Endothelial cell of coronary artery (primary cell): ENCODE measurements around the gene SLC24A4. TPM values are rescaled to one million over a fixed set of nuclear protein-coding genes. Genes with fewer than 3 reads are reported as not detected.

Source experiments
- total RNA-seq: library from RNA; depleted of rRNA; stranded (reverse); fragments of >200 nt; gene quantifications from 2 replicates; pipeline ENCODE4 v1.2.3, GENCODE V29; 2014

SLC24A4 gene, protein sequence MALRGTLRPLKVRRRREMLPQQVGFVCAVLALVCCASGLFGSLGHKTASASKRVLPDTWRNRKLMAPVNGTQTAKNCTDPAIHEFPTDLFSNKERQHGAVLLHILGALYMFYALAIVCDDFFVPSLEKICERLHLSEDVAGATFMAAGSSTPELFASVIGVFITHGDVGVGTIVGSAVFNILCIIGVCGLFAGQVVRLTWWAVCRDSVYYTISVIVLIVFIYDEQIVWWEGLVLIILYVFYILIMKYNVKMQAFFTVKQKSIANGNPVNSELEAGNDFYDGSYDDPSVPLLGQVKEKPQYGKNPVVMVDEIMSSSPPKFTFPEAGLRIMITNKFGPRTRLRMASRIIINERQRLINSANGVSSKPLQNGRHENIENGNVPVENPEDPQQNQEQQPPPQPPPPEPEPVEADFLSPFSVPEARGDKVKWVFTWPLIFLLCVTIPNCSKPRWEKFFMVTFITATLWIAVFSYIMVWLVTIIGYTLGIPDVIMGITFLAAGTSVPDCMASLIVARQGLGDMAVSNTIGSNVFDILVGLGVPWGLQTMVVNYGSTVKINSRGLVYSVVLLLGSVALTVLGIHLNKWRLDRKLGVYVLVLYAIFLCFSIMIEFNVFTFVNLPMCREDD
- total RNA-seq, result under 0.01 TPM in 1 of 2 replicates, not detected in the other

DNA sequence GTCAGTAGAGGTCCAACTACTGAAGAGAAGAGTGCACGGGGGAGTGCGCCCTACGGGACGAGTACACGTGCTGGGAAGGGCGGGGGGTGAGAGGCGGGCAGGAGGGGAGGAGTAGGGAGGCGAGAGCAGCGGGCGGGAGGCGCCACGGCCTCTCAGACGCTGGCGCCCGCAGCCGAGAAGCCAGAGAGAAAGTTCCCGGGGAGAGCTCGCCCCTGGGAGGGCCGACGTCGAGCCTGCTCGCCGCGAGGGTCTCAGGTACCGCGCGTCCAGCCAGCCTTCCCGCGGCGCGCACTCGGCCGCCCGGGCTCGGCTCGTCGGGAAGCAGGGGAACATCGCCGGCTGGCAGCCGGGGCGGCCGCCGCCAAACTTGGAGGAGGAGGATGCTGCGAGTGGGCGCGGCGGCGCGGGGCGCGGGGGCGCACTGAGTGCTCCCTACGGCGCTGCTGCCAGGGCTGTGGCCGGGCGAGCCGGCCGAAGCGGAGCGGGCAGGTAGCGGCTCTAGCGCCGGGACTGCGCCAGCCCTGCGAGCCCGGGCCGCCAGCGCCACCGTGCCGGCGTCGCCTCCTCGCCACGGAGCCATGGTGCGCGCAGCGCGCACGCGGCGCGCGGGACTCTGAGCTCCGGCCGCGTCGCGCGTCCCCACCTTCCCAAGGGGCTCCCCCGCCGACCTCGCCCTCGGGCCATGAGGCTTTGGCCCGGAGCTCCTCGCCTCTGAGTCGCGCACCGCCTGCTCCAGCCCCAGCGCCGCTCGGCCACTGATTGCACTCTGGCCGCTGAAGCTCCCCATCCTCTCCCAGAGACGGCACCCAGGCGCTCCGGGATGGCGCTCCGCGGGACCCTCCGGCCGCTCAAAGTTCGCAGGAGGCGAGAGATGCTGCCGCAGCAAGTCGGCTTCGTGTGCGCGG lies at the start of gene SLC24A4:
SLC24A4 (plus strand) TSS at position 155 of the 905 bp plus-strand sequence; CDS start at position 821, 666 bp downstream.

DNA sequence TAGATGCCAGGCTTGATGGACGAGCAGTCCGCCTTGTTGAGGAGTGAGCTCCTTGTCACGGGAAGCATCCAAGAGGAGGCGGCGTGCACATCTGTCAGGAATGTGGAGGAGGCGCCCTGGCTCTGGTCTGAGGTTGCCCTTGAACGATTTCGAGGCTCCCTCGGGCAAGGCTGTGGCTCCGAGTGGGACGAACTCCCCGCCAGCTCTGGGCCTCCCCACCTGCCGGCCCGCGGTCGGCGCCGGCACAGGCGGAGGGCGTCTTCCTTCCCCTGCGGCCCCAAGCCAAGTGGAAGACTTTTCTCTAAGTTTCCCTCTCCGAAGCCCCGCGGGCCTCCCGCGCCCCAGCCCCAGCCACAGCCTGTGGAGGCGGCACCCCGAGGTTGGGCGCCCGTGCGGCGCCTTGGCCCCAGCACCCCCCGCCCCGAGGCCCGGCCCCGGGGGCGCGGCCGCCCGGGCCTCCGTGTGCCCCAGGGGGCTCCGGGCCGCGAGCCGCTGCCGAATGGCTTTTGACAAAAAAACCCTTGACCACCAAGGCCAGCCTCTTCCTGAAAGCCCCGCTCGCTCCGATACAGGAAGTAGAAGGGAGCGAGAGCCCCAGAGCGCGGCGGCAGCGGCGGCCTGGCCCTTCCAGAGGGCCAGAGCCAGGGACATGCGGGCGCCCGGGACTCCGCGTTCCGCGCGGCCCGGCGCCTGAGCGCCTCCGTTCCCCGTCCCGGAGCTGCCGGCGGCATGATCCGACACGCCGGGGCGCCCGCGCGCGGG lies 190.4 kb downstream of the SLC24A4 start, which contains the start of gene RIN3:
RIN3 (plus strand) TSS at position 578 of the 762 bp plus-strand sequence; CDS start at position 730, 152 bp downstream.

Other genes starting within 250 kb of the SLC24A4 start
- 50.1 and 81.2 TPM in 2 replicates for gene ATXN3, start 216.6 kb upstream of the SLC24A4 start, total RNA-seq
- gene NDUFB1, start 201.5 kb upstream of the SLC24A4 start, total RNA-seq, result 154 and 253 TPM in 2 replicates
- gene CPSF2, start 201.2 kb upstream of the SLC24A4 start, total RNA-seq, result 36.0 and 45.4 TPM in 2 replicates
- 3.9 and 4.9 TPM in 2 replicates for gene RIN3, start 190.6 kb downstream of the SLC24A4 start, total RNA-seq